Activated CD4-positive, CD25-positive, alpha-beta regulatory T cell treated with anti-CD3 and anti-CD28 coated beads, Interleukin-2, amount 50 U/mL, for 24 hours (primary cell): ENCODE data around the gene ZNF184.
A peak's percentile ranks its signal among the peaks of the same experiment; 100 is the strongest.

Experiments used
- ATAC-seq, 2 donors: fragments of 150-1000 bp; cut with Tn5 transposase; one replicate each; pipeline ENCODE4 v1.10.0; 2021; ENCODE audit warnings: mild to moderate bottlenecking in 1 of 2, moderate library complexity in 1 of 2

The ZNF184 gene

DNA sequence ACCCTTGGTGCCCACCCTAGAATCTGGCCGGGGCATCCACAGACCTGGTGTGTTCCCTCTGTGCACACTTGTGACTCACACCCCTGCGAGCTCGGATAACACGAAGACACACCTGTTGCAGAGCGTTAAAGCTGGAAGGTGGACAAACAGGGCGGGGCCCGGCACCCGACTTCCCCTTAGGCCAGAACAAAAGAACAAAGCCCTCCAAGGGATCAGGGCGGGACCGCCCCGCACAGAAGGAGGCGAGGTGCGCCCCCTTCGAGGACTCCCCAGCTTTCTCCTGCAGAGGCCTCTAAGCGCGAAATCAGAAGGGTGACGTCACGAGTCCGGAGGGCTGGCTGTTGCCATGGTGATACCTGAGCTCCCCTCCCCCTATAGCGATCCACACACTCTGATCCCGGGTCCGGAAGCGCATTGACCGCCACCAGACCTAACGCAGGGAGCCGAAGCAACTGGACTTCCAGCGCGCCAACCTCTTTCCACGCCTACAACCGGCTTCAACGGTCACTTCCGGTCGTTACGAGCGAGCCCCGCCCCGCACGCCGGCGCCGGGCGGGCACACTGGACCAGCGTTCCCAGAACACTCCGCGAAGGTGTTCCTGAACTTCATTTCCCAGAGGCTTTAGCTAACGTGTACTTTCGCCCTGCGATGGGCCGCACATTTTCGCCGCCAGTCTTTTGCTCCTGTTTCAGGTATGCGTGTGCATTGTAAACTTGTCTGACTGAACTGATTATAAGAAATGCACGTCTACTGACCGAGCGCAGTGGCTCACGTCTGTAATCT, at the start of gene ZNF184:
Gene ZNF184, minus strand, starts transcription at position 489 of the 784 bp plus-strand sequence. CDS start 811 bp downstream, outside the sequence.
- ATAC-seq, result peak; percentile 88 to 89

DNA sequence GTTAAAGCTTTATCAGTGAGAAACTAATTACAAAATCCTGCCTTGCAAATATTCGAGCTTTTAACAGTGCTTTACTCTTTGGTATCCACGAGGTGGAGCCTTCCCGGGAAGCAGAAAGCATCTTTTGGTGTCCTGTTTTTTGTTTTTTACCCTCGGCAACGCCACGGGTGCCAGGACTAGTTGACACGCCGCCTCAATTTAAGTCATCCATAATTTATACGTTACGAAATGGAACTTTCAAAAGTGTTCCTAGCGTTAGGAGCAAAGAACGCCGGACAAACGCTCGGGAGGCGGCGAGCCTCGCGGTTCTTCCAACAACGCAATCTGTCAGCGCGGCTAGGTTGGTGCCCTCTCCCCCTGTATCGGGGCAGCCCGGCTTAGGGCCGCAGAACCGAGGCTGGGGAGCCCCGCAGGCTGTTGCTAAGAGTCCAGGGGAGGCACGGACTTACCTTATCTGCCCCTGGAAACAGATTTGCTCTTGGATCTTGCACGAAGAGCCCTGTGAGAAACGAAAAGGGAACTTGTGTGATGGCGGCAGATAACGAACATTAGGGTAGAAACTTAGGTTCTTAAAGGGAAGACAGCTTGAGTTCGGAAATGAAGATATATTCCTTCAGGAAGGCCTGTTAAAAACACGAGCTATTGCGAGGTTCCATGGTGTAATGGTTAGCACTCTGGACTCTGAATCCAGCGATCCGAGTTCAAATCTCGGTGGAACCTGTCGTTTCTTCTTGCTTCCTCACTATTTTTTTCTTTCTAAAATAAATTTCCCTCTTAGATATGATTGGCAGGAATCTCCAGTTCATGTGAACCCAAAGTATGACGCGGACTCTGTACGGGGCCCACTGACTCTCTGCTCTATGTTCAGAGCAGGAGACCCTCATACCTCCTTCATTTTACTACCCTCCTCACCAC, 46.2 kb upstream of the ZNF184 start:
- ATAC-seq, result peak; percentile 75 to 84

DNA sequence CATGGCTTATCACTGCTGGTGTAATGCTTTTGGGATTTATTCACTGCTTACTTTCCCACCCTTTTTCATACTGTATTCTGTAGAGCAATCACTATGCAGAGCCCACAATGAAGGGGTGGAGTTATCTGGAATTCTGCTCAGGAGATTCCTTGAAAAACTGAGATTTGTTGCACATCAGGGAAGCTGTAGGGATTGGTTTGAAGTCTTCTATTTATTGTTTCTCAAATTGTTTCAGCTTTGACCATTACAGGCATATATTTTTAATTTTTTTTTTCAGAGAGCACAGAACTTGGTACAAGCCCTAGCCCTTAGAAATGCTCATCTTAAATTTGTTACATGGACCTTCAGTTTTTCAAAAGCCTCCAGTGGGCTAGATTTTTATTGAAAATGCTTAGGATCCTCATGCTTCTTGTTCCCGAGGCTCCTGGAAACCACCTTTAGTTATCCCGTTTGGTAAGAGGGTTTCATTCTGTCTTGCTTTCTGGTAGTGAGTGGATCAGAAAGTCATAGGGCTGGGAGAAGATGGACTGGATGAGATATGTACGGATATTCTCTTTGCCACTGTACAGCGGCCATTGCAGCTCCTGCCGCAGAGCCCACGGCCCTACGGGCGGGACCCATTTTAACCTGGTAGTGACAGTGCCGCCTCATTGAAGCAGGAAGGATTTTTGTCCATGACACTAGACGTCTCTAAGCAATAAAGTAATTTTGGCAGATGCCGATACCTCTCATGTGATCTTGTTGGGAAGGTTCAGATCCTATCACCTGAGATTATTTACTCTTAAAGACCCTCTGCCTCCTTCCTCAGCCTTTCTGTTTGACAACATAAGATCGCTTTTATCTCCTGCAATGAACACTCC, 45.3 kb upstream of the ZNF184 start:
- no peak for ATAC-seq

DNA sequence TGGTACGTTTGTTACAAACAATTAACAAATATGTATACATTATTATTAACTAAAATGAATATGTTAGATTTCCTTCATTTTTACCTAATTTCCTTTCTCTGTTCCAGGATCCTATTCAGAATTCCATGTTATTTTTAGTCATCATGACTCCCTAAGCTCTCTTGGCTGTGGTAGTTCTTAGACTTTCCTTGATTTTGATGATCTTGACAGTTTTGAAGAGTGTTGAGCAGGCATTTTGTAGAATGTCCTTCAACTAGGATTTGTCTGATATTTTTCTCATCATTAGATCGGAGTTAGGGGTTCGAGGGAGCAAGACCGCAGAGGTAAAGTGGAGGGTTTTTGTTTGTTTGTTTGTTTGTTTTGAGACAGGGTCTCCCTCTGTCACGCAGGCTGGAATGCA, 44.3 kb upstream of the ZNF184 start:
- no peak for ATAC-seq

DNA sequence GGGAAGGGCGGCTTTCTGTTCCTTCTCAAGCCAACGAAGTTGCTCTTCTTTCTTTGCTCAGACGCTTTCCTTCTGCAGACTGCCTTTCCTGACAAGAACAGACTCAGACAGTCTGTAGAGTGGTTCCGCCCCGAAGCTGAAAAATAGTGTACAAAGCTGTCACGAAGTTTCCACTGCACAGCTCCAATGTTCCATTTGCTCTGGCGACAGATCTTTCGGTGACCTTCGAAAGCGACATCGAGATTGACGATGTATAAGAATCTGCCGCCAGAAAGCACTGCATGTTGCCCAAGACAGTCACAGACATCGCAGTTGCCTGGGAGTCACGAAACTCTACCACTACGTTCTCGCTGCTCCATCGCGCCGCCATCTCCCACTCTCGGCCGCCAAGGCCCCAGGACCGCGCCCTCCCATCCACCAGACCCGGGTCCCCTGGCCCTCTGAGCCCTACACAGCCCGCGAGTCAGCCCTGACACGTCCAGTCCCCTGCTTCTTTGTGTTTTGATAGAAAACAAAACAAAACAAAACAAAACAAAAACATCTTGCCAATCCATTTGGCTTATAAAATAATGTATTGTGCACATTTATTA, 42.1 kb upstream of the ZNF184 start:
- ATAC-seq, result peak in 1 of 2 donors; percentile 21

DNA sequence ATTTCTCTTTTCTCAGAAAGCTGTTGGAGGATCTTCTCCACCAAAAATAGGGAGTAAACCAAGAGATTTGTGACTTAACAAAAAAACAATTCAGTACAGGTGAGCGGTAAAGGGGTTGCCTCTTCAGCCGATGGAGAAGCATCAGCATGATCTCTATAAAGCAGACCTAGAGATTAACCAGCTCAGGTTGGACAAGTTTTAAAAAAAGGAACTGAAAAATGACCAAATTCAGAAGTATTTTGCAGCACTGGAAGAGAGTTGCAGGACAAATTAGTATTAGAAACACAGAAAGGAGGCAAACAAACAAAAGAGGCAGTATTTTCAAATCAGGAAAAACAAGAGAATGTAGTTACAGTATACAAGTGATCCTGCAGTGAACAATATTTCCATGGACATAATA, 39.6 kb upstream of the ZNF184 start:
- no peak for ATAC-seq

DNA sequence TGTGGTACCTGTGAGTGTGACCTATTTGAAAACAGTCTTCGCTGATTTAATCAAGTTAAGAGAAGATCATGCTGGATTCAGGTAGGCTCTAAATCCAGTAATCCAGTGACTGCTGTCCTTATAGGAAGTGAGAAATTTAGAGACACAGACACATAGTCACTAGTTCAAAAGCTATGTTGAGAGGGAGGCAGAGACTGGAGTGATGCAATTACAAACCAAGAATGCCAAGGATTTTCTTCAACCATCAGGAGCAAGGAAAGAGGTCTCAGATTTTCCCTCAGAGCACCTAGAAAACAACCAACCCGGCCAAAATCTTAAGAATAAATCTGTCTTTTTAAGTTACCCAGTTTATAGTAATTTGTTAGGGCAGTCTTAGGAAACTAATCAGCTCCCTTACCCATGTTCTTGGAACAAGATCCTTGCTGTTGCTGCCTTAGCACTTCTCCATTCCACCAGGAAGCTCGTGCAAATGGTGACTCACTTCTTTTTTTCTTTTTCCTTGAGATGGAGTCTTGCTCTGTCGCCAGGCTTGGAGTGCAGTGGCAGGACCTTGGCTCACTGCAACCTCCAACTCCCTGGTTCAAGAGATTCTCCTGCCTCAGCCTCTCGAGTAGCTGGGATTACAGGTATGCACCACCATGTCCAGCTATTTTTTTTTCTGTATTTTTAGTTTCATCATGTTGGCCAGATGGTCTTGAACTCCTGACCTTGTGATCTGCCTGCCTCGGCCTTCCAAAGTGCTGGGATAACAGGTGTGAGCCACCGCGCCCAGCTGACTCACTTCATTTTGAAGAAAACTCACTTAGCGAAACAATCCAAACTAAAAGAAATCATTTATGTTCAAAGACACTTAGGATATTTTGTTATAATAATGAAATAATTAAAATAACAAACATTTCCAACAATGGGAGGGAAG, 34.4 kb upstream of the ZNF184 start:
- ATAC-seq, result no peak

DNA sequence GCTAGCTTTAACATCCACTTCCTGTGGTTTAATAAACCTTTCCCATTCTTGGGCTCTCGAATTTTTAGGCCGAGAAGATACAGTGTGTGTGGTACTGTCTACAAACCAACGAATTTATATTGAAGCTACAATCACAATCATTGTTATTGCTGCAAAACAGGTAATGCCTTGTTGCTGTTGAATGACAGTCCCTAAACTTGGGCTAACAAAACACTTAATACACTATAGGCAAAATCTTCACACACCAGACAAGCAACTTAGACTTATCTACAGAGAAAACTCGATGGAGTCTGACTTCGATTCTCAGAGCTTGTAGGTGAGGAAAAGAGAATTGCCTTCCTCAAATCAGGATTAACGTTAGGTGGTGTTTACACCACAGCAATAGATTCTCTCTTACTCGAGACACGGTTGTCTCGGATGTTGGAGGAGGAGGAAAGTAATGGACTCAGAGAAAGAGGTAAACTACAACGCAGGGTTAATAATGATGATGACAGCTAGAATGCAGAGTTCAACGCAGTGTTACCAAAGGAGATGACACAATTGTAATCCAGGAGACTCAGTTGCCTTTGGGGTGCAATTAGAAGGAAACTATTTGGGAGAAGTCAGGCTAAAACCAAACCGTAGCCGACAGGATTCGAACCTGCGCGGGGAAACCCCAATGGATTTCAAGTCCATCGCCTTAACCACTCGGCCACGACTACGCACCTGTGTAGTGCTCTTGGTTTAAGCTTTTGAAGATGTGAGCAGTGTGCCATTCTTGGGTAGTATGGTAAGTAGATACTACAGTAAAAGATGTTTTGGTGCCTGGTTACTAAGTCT, 32.5 kb upstream of the ZNF184 start:
- ATAC-seq, result peak; percentile 26 to 36

DNA sequence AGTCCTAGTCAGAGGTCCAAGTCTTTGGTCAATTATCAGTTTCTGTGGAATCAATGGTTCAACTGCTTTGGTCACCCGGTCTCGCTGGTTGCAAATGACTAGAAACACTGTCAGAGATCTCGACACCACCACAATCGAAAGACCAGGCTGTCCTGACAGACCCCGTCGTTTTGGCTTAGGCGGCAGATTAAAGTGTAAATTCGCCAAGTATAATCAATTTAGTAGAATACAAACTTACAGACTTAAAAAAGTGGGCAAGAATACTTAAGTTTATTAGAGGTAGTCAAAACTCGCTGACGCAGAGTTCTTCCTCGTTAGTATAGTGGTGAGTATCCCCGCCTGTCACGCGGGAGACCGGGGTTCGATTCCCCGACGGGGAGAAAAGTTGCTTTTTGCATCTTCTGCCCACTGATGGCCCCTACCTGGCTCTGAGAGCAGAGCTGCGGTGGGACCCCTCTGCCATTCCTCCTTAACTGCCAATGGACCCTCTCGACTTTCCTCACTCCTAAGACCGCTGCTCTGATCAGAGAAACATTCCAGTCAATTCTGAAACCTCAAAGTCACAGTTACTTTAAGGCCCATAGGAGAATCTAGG, 30.6 kb upstream of the ZNF184 start:
- ATAC-seq, result peak; percentile 44 to 57

DNA sequence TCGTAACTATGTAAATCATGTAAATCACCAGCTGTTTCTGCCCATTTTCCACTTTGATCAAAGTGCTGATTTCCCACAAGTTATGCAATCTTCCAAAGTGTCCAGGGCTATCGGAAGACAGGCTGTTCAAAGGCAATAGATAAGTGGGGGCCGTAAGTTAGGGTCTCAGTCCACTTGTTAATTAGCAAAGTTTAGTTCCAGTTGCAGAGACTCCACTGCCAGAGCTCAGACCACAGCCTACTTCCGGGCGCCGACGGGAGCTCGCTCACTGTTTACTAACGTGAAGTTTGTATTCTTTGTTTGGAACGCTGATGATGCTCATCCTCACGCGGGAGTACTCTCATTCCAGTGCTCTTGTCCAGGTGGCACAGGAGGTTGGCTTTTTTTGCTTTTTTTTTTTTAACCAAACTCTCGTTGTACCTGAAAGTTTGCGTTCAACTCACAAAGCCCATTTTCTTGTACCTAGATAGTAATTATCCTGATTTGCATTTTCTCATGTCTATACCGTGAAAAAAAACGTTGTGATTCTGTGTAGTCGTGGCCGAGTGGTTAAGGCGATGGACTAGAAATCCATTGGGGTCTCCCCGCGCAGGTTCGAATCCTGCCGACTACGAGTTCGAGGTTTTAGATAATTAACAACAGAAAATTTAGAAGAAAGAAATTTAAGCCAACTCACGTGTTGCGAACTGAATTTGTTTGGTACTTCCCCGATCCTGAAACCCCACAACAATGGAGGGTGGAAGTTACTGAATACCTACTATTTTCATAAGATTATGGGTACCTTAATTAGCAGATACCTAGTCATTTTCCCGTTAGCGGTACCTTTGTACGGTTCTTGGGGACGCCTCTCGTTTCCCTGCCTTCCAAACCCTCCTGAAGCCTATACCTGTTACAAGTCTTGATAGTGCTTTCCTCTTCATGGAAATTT, 29.9 kb upstream of the ZNF184 start:
- ATAC-seq, result peak; percentile 70 to 73

DNA sequence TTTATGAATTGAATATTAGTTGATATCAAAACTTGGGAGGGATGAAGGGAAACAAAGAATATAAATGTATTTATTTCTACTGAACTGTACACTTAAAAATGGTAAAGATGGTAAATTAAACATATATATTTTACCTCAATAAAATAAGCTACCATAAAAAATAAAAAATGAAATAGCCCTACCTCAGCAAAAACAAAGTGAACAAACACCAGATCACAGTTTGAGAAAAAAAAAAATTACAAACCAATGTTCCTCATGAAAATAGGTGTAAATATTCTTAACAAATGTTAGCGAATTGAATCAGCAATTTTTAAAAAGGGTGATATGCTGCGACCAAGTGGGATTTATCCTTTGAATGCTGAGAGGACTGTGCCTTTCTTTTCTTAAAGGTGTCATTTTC, 28.3 kb upstream of the ZNF184 start:
- no peak for ATAC-seq

DNA sequence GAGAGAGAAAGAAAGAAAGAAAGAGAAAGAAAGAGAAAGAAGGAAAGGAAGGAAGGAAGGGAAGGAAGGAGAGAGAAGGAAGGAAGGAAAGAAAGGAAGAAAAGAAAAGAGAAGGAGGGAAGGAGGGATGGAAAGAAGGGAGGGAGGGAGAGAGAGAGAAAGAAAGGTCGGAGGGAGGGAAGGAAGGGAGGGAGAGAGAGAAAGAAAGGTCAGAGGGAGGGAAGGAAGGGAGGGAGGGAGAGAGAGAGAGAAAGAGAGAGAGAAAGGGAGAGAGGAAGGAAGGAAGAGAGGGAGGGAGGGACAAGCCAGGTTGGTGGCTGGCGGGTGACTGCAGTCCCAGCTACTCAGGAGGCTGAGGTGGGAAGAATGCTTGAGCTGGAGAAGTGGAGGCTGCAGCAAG, 27.3 kb upstream of the ZNF184 start:
- ATAC-seq, result no peak

DNA sequence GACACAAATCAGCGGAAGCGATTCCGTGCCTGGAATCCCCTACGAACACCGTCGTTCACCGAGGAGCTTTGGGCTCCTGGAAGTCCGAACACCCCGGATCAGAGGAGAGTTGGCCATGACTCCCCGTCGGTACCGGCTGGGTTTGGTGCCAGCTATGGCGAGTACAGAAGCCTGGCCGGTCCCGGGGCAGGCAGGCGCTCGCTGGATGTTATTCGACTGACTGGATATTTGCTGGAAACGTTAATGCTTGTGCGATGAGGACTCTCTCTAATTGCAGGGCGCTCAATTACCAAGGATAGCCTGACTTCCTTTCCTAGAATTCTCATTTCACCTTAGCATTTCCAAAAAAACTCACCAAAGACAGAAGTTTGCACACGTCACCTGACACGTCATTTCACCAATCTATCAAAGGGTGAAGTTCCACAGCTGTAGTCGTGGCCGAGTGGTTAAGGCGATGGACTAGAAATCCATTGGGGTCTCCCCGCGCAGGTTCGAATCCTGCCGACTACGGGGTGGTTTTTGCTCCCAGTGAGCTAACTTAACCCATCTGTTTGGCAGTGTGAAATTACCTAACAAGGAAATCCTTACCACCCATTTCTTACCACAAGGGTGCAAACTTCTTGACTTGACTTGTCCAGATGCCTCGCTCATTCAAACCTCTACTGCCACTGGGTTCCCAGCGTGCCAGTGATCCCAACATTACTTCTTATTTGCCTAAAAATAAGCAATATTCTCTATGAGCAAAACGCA, 22.7 kb upstream of the ZNF184 start:
- peak; percentile 87 to 89 for ATAC-seq

DNA sequence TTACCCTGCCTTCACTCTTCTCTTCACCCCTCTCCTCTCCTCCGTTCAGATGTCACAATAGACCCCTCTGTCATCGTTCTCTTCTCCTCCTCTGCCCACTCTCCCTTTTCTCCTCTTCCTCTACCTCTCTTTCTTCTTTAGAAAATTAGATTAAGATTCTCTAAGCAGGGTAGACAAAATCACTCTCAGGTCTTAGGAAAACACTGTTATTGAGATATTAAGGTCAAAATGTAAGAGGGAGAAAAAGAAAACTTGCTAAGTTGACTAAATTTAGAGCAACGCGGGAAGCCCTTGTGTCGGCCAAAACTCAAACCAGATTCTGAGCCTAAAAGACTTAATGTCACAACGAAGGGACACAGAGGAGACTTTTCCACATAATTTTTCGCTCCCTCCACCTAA, 22.1 kb upstream of the ZNF184 start:
- no peak for ATAC-seq

DNA sequence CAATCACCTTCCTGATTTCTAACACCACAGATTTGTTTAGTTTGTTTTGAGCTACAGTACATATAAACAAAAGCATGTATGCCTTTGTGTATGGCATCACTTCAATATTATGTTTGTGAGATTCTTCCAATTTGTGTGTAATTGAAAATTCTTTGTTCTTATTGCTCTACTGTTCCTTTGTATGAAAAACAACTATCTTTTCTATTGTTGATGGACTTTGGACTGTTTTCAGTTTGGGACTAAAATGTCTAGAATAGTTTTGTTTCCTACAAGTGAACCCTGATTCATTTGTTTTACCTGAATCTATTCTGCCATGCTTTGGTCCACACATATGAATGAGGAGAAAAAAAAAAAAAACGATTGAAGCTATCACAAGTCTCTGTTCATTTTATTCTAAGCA, 21.2 kb upstream of the ZNF184 start:
- no peak for ATAC-seq

DNA sequence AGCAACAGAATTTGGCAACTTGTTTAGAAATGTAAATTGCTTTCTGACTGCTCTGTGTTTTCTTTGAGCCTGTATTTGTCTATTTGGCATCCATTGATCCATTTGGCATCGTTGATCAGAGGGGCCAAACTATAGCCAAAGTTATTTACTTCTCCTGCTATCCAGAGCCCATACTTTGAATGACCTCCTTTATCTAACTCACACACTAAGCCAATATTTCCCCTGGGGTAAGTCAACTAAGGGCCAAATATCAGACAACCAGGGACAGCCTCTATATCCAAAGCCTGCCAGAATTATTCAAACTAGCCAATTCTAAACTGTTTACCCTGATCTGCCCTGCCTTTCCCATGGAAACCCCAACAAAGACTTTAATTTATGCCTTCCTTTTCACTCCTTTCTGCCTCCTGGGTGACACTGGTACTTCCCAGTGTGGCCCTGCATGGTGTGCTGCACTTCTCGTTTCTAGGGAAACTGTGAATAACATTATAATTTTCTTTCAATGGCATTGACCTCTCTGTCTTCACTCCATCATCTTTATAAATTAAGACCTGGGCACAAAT, 19.8 kb upstream of the ZNF184 start:
- no peak for ATAC-seq

DNA sequence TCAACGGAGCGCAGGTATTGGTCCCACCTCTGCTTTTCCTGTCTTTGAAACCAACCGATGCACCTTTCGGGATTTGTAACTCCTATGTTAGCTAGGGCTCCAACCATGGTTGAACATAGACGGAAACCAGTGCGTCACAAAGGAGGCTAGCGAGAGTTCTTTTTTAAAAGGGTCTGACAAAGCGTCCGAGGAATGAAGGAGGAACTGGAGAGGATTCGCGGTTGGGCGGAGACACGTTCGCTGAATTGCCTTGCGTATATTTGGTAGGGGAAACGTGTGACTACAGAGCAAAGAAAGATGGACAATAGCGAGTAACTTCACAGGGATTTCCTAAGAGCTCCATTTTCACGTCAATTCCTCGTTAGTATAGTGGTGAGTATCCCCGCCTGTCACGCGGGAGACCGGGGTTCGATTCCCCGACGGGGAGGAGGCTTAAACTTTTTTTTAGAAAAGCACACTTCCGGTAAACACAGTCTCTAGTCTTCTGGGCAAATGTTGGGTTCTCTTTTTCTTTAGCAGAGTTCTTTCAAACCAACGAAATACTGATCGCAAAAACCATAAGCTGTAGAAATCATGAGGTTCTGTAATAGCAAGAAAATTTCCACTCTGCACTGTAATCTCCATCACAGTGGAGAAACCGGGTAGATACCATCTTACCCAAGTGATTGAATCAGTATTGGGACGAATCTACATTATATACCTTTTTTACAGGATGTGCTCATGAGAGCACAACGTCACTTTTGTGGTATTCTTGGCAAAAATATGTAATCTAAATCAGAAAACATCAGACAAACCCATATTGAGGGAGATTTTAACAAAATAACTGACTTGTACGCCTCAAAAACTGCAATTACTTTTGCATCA, 6.6 kb upstream of the ZNF184 start:
- ATAC-seq, result peak; percentile 61 to 63
